Measurements from ENCODE around the gene GLIS1.

GRCh38 chr1:53511323-53511932 lies 227.5 kb downstream of the GLIS1 start:
- no peak for TF ChIP-seq CTCF (IDR thresholded peaks at IDR 0.05)
- TF ChIP-seq EP300 (IDR thresholded peaks at IDR 0.05), result no peak
- TF ChIP-seq POLR2A (IDR thresholded peaks at IDR 0.05), result no peak

Data from ovary (tissue), 3 donors.